GM12872 (cell line): ENCODE data around the gene LAMB1.

ENCODE experiments used
- CTCF ChIP-seq: IDR thresholded peaks from 3 replicates; pipeline ENCODE4 v1.5.1; 2011; ENCODE audit warnings: low read depth, mild to moderate bottlenecking, low read length, moderate library complexity; ENCODE audit not compliant: insufficient read depth

The LAMB1 gene

DNA sequence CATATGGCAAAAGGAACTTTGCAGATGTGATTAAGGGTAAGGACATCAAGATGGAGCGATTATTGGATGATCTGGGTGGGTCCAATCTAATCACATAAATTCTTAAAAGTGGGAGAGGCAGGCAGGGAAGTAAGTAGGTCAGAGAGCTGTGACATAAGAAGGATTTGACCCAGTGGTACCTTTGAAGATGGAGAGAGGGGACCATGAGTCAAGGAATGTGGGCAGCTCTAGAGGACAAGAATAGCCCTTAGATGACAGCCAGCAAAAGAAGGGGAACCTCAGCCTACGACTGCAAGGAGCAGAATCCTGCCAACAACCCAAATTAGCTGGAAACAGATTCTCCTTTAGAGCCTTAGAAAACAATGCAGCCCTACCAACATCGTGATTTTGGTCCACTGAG lies 34.5 kb downstream of the LAMB1 start:
- TF ChIP-seq CTCF, result no peak

DNA sequence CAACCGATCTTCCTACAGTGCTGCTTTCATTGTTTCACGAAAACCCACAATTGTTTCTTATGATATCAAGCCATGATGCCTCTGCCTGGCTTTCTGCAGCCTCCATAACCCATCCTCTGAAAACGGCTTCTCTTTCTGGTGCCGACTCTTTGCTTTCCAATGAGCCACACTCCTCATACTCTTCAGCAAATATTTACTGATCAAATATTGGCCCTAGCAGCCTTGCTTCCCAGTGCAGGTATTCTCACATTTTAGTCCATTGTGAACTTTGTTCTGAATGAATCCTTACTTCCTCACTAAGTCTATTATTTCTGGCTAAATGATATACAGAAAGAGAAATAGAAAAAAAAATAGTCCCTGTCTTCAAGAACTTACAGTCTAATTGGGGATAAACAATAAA lies 35.5 kb downstream of the LAMB1 start:
- no peak for TF ChIP-seq CTCF

DNA sequence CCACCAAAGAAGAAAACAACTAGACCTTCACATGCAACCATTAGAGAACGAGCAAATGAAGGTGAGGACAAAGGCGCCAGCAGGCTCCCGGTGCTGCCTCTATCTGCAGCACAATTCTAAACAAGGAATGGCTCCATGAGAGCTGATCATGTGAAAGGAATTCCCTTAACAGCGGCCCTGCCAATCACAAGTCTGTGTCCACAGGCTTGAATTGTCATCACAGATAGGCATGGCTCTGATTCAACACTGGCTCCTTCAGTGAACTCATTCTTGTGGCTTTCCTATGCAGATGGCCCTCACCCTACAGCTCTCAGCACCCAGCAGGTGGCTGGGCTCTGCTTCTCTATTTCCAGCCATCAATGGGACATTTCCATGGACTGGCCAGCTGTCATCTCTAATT lies 36.2 kb downstream of the LAMB1 start:
- no peak for TF ChIP-seq CTCF

- no peak for TF ChIP-seq CTCF
These were observed 38.5 kb downstream of the LAMB1 start for GRCh38 chr7:107964510-107964909.

GRCh38 chr7:107962817-107963216 lies 40.1 kb downstream of the LAMB1 start:
- TF ChIP-seq CTCF, result no peak

GRCh38 chr7:107961405-107961804 lies 41.6 kb downstream of the LAMB1 start:
- no peak for TF ChIP-seq CTCF

GRCh38 chr7:107960272-107960671 lies 42.7 kb downstream of the LAMB1 start:
- TF ChIP-seq CTCF, result no peak

DNA sequence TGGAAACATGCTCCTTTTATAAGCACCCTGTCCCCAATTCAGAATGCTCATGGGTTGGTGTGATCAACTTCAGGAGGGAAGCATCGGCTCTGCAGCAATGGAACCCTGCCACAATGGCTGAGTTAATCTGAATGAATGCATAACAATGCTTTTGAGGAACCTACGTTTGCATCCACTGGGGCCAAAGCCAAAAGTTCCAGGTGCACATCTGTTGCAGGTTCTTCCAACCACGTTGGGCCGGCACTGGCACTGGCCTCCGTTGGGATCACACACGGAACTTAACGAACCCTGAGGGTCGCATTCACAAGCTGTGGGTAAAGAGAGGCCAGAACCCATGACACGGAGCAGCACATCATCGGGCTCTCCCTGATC lies 43.4 kb downstream of the LAMB1 start:
- TF ChIP-seq CTCF, result no peak
